Adipocyte (in vitro differentiated cells): ENCODE results near the gene PUM2.
A peak's percentile ranks its signal among the peaks of the same experiment; 100 is the strongest.

Experiments used
- DNase-seq: peaks from one replicate; pipeline ENCODE4 v3.0.0-alpha.2; 2015; ENCODE audit warnings: low read depth
- H3K27me3 ChIP-seq: replicated peaks from 2 replicates; pipeline ENCODE4 v1.7.0; 2013; ENCODE audit warnings: mild to moderate bottlenecking, low read length, moderate library complexity; ENCODE audit not compliant: control insufficient read depth, insufficient read depth
- H3K36me3 ChIP-seq: 2 replicates; pipeline ENCODE4 v1.7.0; 2013; ENCODE audit warnings: low read length, mild to moderate bottlenecking, moderate library complexity; ENCODE audit not compliant: control insufficient read depth, insufficient read depth, severe bottlenecking
- H3K4me1 ChIP-seq: 2 replicates; pipeline ENCODE4 v1.7.0; 2013; ENCODE audit warnings: mild to moderate bottlenecking, low read length, moderate library complexity; ENCODE audit not compliant: control insufficient read depth, insufficient read depth
- H3K4me3 ChIP-seq: 2 replicates; pipeline ENCODE4 v1.7.0; 2013; ENCODE audit warnings: mild to moderate bottlenecking, low read length, moderate library complexity
- H3K9ac ChIP-seq: 2 replicates; pipeline ENCODE4 v1.7.0; 2013; ENCODE audit warnings: mild to moderate bottlenecking, low read length, moderate library complexity
- H3K9me3 ChIP-seq: 2 replicates; pipeline ENCODE4 v1.7.0; 2013; ENCODE audit warnings: mild to moderate bottlenecking, low read length, moderate library complexity; ENCODE audit not compliant: control insufficient read depth

Gene PUM2

DNA sequence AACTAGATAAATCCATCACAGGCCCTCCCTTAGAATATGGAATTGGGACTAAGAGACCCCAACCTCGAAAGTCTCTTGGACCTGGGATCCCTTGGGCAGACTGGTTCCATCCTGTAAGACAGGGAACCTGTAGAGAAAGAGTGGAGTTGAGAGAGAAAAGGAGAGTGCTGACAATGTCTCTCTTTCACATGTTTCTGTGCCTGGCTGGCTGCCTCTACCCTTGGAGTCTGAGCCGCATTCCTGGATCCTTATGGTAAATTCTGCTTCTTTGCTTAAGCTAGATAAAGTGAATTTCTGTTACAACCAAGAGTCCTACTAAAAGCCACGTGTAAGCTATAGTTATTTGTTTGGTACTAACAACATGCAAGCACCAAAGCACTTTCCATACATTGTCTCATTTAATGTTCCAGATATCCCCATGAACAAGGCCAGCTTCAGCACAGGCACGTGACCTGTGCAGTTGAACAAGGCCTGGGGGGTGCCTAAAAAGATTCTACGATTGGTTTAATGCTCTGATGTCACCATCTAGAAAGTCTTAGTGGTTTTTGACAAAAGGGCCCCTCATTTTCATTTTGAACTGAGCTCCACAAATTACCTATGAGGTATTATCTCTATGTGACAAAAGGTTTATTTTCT lies 2.1 kb upstream of the PUM2 start:
- peaks cover 19% of the 10 kb centered on the region for H3K4me1 ChIP-seq
- H3K9ac ChIP-seq: no peak overlapping the region
- H3K9me3 ChIP-seq: no peaks in the 10 kb centered on the region
- no peak overlapping the region for H3K4me3 ChIP-seq
- H3K36me3 ChIP-seq: no peaks in the 10 kb centered on the region
- no peaks in the 10 kb centered on the region for H3K27me3 ChIP-seq
- no peak for DNase-seq

- no peaks in the 10 kb centered on the region for H3K9me3 ChIP-seq
- no peak overlapping the region for H3K4me3 ChIP-seq
- no peak overlapping the region for H3K9ac ChIP-seq
- H3K36me3 ChIP-seq: no peaks in the 10 kb centered on the region
- no peaks in the 10 kb centered on the region for H3K27me3 ChIP-seq
- H3K4me1 ChIP-seq: peaks cover 24% of the 10 kb centered on the region
- no peak for DNase-seq
Observed at GRCh38 chr2:20352230-20352578, 1.6 kb upstream of the PUM2 start.

GRCh38 chr2:20351555-20352229 lies 1.0 kb upstream of the PUM2 start:
- no peaks in the 10 kb centered on the region for H3K36me3 ChIP-seq
- H3K9ac ChIP-seq: peak overlapping the region; percentile 91
- H3K4me1 ChIP-seq: peaks cover 27% of the 10 kb centered on the region
- no peak for DNase-seq
- peak overlapping the region; percentile 83 for H3K4me3 ChIP-seq
- no peaks in the 10 kb centered on the region for H3K9me3 ChIP-seq
- no peaks in the 10 kb centered on the region for H3K27me3 ChIP-seq

DNA sequence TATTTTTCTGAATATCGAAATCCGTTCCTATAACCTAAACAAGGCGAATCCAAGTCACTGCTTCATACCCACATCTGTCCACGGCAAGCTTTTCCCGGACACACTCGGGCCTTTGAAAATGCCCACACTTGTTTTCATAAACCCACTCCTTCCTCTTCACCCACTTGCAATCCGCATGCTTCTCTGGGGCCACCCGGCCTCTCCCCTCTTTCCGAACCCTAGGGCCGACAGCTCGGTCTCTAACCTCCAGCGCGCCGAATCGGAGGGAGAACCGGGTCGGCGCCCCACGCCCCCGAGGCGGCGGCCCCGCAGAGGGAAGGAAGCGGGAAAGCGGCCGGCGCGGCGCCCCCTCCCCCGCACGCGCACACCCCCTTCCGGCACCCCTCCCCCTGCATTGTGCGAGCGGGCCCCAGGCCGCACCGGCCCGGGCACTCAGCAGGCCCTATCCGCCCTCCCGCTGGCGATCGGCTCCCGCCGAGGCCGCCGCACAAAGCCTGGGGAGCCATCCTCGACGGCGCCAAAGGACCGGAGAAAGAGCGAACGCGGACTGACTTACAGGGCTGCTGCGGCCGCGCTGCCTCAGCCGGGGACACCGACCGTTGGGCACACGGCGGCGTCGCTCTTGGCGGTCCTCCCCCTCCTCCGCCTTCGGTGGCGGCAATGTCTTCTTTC lies 467 bp downstream of the PUM2 start:
- H3K9me3 ChIP-seq: no peaks in the 10 kb centered on the region
- H3K9ac ChIP-seq: peak overlapping the region; percentile 93
- H3K4me1 ChIP-seq: peaks cover 32% of the 10 kb centered on the region
- no peaks in the 10 kb centered on the region for H3K36me3 ChIP-seq
- DNase-seq: peak; percentile 67
- H3K27me3 ChIP-seq: no peaks in the 10 kb centered on the region
- peak overlapping the region; percentile 96 for H3K4me3 ChIP-seq

DNA sequence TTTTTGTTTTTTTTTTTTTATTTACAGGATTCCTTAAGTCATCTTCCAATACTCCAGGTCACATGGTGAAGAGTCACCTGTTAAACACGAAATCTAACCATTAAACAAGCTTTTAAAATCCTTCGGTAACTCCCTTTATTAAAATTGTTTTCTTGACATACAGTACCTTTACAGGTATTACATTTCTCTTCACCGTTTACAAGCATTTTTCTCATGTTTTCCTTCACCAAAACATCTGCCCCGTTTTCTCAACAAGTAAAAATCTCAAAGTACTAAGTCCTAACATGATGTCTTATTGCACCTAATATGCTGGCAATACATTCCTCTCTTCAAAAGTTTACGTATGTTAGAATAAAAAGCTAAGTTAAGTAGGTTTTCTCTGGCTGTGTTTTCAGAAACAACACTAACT lies 1.1 kb downstream of the PUM2 start:
- Histone ChIP-seq H3K9me3 (no peaks in the 10 kb centered on the region), H3K36me3 (no peaks in the 10 kb centered on the region), H3K9ac (peak overlapping the region; percentile 93), H3K27me3 (no peaks in the 10 kb centered on the region), H3K4me1 (peaks cover 32% of the 10 kb centered on the region), H3K4me3 (peak overlapping the region; percentile 96)
- peak; percentile 35 for DNase-seq

DNA sequence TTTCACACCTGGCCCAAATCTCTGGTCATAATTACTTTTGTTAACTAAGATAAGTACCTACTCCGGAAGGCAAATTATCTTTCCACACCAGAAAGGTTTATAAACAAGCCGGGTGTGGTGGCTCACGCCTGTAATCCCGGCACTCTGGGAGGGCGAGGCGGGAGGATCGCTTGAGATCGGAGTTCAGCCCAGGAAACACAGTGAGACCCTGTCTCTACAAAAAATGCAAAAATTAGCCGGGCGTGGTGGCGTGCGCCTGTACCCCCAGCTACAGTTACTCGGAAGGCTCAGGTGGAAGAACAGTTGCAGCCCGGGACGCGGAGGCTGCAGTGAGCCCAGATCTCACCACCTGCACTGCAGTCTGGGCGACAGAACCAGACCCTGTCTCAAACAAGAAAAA lies 2.1 kb downstream of the PUM2 start:
- Histone ChIP-seq H3K4me1 (peaks cover 32% of the 10 kb centered on the region), H3K9me3 (no peaks in the 10 kb centered on the region), H3K4me3 (peak overlapping the region; percentile 96), H3K9ac (peak overlapping the region; percentile 93), H3K27me3 (no peaks in the 10 kb centered on the region), H3K36me3 (no peaks in the 10 kb centered on the region)
- no peak for DNase-seq

DNA sequence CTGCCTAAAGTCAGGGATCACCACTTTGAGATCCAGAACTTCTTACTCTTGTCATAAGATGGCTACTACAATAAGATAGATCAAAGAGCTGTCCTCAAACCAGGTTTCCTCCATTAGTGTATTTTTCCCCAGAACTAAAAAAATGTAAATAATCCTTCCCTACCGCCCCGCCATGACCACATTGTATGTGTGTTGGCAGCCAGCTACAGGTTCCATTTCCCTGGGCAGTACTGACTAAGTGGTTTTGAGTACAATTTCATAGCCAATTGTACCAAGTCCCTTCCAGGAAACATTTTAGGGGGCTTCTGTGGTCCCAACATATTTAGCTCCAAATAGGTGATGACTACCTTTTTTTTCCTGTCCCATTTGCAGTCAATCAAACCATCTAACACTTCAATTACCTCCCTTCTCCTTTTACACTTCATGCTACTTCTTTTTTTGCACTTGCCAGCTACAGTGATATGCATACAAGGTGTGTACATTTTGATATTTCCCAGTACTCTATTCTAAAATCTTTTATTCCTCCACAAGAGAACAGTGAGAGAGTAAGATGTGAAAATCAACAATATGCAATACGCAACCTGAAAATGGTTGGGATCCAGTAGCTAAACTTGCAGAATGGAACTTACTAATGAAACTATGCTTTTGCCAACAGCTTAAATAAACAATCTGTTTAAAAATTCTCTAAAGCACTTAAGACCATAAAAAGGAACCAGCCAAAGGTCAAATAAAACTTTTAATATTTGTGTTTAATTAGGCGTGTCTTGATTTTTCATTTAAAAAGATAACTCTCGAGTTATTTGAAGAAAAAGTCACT lies 3.9 kb downstream of the PUM2 start:
- Histone ChIP-seq H3K27me3 (no peaks in the 10 kb centered on the region), H3K36me3 (no peaks in the 10 kb centered on the region), H3K9ac (no peak overlapping the region), H3K4me3 (no peak overlapping the region), H3K4me1 (peaks cover 32% of the 10 kb centered on the region), H3K9me3 (no peaks in the 10 kb centered on the region)
- DNase-seq: no peak

DNA sequence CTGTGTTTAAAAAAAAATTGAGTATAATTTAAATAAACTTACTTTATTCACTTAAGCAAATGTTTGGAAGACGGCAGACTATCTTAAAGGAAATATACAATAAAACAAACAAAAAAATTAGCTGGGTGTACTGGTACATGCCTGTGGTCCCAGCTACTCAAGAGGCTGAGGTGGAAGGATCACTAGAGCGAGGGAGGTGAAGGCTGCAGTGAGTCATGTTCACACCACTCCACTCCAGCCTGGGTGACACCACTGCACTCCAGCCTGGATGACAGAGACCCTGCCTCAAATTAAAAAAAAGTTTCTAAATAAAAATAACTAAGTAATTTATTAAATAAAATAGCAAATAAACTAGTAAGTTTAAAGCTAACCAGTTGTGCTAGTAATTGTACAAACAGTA lies 7.5 kb downstream of the PUM2 start:
- Histone ChIP-seq H3K27me3 (no peaks in the 10 kb centered on the region), H3K4me1 (peaks cover 28% of the 10 kb centered on the region), H3K9me3 (no peaks in the 10 kb centered on the region), H3K9ac (no peak overlapping the region), H3K4me3 (no peak overlapping the region), H3K36me3 (no peaks in the 10 kb centered on the region)
- no peak for DNase-seq

- peaks cover 36% of the 10 kb centered on the region for H3K4me1 ChIP-seq
- no peaks in the 10 kb centered on the region for H3K36me3 ChIP-seq
- DNase-seq: no peak
- H3K9me3 ChIP-seq: no peaks in the 10 kb centered on the region
- no peaks in the 10 kb centered on the region for H3K27me3 ChIP-seq
- no peak overlapping the region for H3K4me3 ChIP-seq
- no peak overlapping the region for H3K9ac ChIP-seq
Observed at GRCh38 chr2:20339012-20339411, 11.6 kb downstream of the PUM2 start.

- no peak for DNase-seq
- H3K4me3 ChIP-seq: no peak overlapping the region
- H3K36me3 ChIP-seq: no peaks in the 10 kb centered on the region
- H3K4me1 ChIP-seq: peaks cover 22% of the 10 kb centered on the region
- no peak overlapping the region for H3K9ac ChIP-seq
- no peaks in the 10 kb centered on the region for H3K27me3 ChIP-seq
- H3K9me3 ChIP-seq: no peaks in the 10 kb centered on the region
Observed at GRCh38 chr2:20334605-20335203, 15.9 kb downstream of the PUM2 start.

DNA sequence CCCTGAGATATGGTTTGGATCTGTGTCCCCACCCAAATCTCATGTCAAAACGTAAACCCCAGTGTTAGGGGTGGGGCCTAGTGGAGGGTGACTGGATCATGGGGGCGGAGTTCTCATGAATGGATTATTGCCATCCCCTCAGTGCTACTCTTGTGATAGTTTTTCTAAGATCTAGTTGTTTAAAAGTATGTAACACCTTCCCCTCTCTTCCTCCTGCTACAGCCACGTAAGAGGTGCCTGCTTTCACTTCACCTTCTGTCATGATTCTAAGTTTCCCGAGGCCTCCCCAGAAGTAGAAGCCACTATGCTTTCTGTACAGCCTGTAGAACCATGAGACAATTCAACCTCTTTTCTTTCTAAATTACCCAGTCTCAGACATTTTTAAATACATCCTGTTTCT lies 16.9 kb downstream of the PUM2 start:
- Histone ChIP-seq H3K4me3 (no peak overlapping the region), H3K9me3 (no peaks in the 10 kb centered on the region), H3K4me1 (peaks cover 22% of the 10 kb centered on the region), H3K36me3 (no peaks in the 10 kb centered on the region), H3K27me3 (no peaks in the 10 kb centered on the region), H3K9ac (no peak overlapping the region)
- DNase-seq: no peak
